Measurements from ENCODE around the gene INHBC.

INHBC gene

DNA sequence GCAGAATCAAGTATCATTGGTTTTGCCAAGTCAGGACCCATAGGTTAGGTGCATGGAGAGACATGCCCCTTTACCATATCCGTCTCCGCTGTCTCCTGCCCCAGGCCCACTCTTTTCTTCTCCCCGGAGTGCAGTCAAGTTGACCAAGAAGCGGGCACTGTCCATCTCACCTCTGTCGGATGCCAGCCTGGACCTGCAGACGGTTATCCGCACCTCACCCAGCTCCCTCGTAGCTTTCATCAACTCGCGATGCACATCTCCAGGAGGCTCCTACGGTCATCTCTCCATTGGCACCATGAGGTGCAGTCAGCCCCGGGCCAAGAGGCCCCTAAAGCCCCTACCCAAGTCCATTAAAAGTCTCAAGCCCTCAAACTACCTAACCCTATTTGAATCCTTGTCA lies 30.0 kb downstream of the INHBC start:
- no peak overlapping the region for H2AFZ ChIP-seq (ENCODE audit: low read depth, low read length)
- peaks cover 14% of the 10 kb centered on the region for H3K27me3 ChIP-seq (ENCODE audit: low read depth, low read length)
- no peak overlapping the region for H3K27ac ChIP-seq (ENCODE audit: low read length)
- no peaks in the 10 kb centered on the region for H3K9me3 ChIP-seq (ENCODE audit: insufficient read depth, low read length)
- H3K4me3 ChIP-seq (ENCODE audit: low read length) = no peak overlapping the region
- peaks cover 28% of the 10 kb centered on the region for H3K4me1 ChIP-seq (ENCODE audit: low read length)
- H3K4me2 ChIP-seq (ENCODE audit: low read length) = no peak overlapping the region
- no peaks in the 10 kb centered on the region for H3K79me2 ChIP-seq (ENCODE audit: low read length)
- H3K36me3 ChIP-seq (replicated peaks; ENCODE audit: low read depth, low read length) = no peaks in the 10 kb centered on the region
- no peak overlapping the region for H3K9ac ChIP-seq (ENCODE audit: low read length)
- no peaks in the 10 kb centered on the region for H4K20me1 ChIP-seq (ENCODE audit: insufficient read depth, low read length)
- TF ChIP-seq, protein P1, sequence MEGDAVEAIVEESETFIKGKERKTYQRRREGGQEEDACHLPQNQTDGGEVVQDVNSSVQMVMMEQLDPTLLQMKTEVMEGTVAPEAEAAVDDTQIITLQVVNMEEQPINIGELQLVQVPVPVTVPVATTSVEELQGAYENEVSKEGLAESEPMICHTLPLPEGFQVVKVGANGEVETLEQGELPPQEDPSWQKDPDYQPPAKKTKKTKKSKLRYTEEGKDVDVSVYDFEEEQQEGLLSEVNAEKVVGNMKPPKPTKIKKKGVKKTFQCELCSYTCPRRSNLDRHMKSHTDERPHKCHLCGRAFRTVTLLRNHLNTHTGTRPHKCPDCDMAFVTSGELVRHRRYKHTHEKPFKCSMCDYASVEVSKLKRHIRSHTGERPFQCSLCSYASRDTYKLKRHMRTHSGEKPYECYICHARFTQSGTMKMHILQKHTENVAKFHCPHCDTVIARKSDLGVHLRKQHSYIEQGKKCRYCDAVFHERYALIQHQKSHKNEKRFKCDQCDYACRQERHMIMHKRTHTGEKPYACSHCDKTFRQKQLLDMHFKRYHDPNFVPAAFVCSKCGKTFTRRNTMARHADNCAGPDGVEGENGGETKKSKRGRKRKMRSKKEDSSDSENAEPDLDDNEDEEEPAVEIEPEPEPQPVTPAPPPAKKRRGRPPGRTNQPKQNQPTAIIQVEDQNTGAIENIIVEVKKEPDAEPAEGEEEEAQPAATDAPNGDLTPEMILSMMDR (IDR thresholded peaks at IDR 0.05; ENCODE audit: low read depth, low read length) = no peak
- TF ChIP-seq EZH2phosphoT487 (IDR thresholded peaks at IDR 0.05; ENCODE audit: low read depth) = no peak

DNA sequence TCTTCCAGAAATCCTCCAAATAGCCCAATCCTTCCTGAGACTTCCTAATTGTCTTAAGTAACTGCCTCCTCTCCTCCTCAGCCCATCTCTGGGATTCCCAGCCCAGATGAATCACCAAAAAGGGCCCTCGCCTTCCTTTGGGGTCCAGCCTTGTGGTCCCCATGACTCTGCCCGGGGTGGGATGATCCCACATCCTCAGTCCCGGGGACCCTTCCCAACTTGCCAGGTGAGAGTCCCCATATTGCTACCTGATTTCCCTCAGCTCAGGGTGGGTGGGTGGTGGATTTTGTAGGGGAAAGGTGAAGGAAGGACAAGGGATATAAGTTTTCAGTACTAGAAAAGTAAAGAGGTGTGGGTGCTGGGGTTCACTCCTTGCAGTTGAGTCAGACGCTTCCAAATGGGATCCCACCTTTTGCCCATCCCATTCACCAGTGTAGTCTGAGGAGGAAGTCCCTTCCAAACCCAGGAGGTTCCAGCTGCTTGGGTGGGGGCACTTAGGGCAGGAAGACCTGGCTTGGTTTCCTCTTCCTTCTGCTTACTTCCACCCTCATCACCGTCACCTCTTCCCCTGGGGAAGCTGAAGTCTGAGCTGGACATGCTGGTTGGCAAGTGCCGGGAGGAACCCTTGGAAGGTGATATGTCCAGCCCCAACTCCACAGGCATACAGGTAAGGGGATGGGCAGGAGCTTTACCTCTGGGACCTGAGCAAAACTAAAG lies 30.6 kb downstream of the INHBC start:
- TF ChIP-seq EZH2phosphoT487 (IDR thresholded peaks at IDR 0.05; ENCODE audit: low read depth) = no peak
- TF ChIP-seq, protein P1 (IDR thresholded peaks at IDR 0.05; ENCODE audit: low read depth, low read length) = no peak
- H3K4me3 ChIP-seq (ENCODE audit: low read length) = no peak overlapping the region
- H3K36me3 ChIP-seq (replicated peaks; ENCODE audit: low read depth, low read length) = no peaks in the 10 kb centered on the region
- H3K9me3 ChIP-seq (ENCODE audit: insufficient read depth, low read length) = no peaks in the 10 kb centered on the region
- H2AFZ ChIP-seq (ENCODE audit: low read depth, low read length) = no peak overlapping the region
- H4K20me1 ChIP-seq (ENCODE audit: insufficient read depth, low read length) = no peaks in the 10 kb centered on the region
- H3K79me2 ChIP-seq (ENCODE audit: low read length) = no peaks in the 10 kb centered on the region
- H3K4me1 ChIP-seq (ENCODE audit: low read length) = peaks cover 27% of the 10 kb centered on the region
- H3K27ac ChIP-seq (ENCODE audit: low read length) = no peak overlapping the region
- no peak overlapping the region for H3K9ac ChIP-seq (ENCODE audit: low read length)
- no peak overlapping the region for H3K4me2 ChIP-seq (ENCODE audit: low read length)
- H3K27me3 ChIP-seq (ENCODE audit: low read depth, low read length) = peaks cover 14% of the 10 kb centered on the region

DNA sequence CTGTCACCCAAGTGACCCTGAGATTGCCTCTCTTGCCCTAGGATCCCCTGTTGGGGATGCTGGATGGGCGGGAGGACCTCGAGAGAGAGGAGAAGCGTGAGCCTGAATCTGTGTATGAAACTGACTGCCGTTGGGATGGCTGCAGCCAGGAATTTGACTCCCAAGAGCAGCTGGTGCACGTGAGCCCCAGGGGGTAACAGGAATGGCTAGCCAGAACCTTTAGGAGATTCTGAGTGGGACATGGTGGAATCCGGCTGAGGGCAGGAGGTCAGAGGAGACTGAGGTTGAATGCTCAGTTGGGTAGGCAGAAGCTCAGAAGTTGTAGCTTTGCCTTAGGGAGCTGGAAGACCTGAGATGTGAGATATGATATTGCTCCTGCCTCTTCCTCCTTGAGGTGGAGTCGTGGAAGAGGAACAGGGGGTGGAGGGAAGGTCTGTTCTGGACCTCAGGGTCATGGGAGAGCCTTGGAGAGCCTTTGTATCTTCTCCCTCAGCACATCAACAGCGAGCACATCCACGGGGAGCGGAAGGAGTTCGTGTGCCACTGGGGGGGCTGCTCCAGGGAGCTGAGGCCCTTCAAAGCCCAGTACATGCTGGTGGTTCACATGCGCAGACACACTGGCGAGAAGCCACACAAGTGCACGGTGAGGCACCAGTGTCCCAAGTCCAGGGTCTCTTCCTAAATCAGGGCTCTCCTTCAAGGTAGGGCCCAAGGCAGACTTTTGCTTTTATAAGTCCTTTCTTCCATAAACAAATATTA lies 31.3 kb downstream of the INHBC start:
- no peak overlapping the region for H3K4me2 ChIP-seq (ENCODE audit: low read length)
- H3K4me1 ChIP-seq (ENCODE audit: low read length) = peaks cover 19% of the 10 kb centered on the region
- TF ChIP-seq, protein P1 (IDR thresholded peaks at IDR 0.05; ENCODE audit: low read depth, low read length) = no peak
- no peak for TF ChIP-seq EZH2phosphoT487 (IDR thresholded peaks at IDR 0.05; ENCODE audit: low read depth)
- H3K9me3 ChIP-seq (ENCODE audit: insufficient read depth, low read length) = no peaks in the 10 kb centered on the region
- no peaks in the 10 kb centered on the region for H4K20me1 ChIP-seq (ENCODE audit: insufficient read depth, low read length)
- H3K9ac ChIP-seq (ENCODE audit: low read length) = no peak overlapping the region
- H3K27me3 ChIP-seq (ENCODE audit: low read depth, low read length) = peaks cover 11% of the 10 kb centered on the region
- no peaks in the 10 kb centered on the region for H3K36me3 ChIP-seq (replicated peaks; ENCODE audit: low read depth, low read length)
- H2AFZ ChIP-seq (ENCODE audit: low read depth, low read length) = no peak overlapping the region
- H3K4me3 ChIP-seq (ENCODE audit: low read length) = no peak overlapping the region
- no peaks in the 10 kb centered on the region for H3K79me2 ChIP-seq (ENCODE audit: low read length)
- no peak overlapping the region for H3K27ac ChIP-seq (ENCODE audit: low read length)

DNA sequence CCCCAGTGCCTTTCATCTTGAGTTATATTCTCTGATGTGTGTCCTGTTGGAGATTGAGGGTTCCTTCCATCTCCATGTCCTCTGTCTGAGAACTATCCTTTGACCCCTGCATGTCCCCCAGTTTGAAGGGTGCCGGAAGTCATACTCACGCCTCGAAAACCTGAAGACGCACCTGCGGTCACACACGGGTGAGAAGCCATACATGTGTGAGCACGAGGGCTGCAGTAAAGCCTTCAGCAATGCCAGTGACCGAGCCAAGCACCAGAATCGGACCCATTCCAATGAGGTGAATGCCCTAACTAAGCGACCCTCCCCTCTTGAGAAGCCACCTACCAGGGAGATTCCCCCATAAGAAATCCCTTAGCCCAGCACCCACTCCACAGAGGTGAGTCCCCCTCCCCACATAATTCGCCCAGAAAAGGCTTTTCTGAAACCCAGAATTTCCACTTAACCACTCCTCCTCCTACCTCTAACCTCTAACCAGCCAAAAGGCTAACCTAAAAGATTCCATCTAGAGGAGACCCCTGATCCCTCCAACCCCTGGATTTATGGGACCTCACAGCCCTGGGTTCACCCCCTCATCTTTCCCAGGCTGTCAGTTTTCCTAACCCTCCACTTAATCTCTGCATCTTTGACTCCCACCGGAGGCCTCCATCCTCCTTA lies 32.8 kb downstream of the INHBC start:
- no peaks in the 10 kb centered on the region for H3K79me2 ChIP-seq (ENCODE audit: low read length)
- no peak overlapping the region for H3K4me3 ChIP-seq (ENCODE audit: low read length)
- H3K9me3 ChIP-seq (ENCODE audit: insufficient read depth, low read length) = no peaks in the 10 kb centered on the region
- peaks cover 15% of the 10 kb centered on the region for H3K4me1 ChIP-seq (ENCODE audit: low read length)
- no peak overlapping the region for H3K27ac ChIP-seq (ENCODE audit: low read length)
- no peak overlapping the region for H2AFZ ChIP-seq (ENCODE audit: low read depth, low read length)
- no peaks in the 10 kb centered on the region for H3K36me3 ChIP-seq (replicated peaks; ENCODE audit: low read depth, low read length)
- TF ChIP-seq EZH2phosphoT487 (IDR thresholded peaks at IDR 0.05; ENCODE audit: low read depth) = no peak
- TF ChIP-seq, protein P1 (IDR thresholded peaks at IDR 0.05; ENCODE audit: low read depth, low read length) = no peak
- no peak overlapping the region for H3K9ac ChIP-seq (ENCODE audit: low read length)
- H3K27me3 ChIP-seq (ENCODE audit: low read depth, low read length) = peaks cover 9% of the 10 kb centered on the region; the same call in 1 of the 2 replicates
- no peak overlapping the region for H3K4me2 ChIP-seq (ENCODE audit: low read length)
- no peaks in the 10 kb centered on the region for H4K20me1 ChIP-seq (ENCODE audit: insufficient read depth, low read length)
